CD1c-positive myeloid dendritic cell (primary cell): ENCODE data around the gene GAN.
A peak's percentile ranks its signal among the peaks of the same experiment; 100 is the strongest.

Source experiments
- DNase-seq: peaks from one replicate; pipeline ENCODE4 v3.0.0-alpha.2; 2016; ENCODE audit errors: extremely low spot score

Gene GAN

DNA sequence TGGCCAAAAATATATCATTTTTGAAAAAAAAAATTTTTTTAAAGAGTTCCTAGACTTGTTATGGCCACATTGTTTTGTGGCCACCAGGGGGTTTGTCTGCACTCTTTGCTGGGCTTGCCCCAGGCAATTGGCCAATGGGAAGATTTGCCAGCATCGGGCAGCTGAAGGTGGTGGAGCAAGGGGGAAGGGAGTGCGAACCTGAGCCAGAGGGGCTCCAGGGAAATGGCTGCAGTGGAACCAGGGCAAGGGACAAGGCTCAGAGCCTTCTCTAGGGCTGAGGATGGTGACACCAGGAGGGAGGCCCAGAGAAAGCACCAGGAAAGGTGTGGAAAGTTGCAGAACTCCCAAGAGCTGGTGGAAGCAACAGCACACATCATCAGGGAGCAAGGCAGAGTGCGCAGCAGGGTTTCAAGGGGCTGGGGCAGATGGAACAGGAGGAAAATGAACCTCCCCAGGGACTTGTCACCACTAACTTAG, 114.3 kb downstream of the GAN start:
- DNase-seq, result peak; percentile 53

- peak; percentile 88 for DNase-seq
Observed at GRCh38 chr16:81431554-81432353, 117.0 kb downstream of the GAN start.

DNA sequence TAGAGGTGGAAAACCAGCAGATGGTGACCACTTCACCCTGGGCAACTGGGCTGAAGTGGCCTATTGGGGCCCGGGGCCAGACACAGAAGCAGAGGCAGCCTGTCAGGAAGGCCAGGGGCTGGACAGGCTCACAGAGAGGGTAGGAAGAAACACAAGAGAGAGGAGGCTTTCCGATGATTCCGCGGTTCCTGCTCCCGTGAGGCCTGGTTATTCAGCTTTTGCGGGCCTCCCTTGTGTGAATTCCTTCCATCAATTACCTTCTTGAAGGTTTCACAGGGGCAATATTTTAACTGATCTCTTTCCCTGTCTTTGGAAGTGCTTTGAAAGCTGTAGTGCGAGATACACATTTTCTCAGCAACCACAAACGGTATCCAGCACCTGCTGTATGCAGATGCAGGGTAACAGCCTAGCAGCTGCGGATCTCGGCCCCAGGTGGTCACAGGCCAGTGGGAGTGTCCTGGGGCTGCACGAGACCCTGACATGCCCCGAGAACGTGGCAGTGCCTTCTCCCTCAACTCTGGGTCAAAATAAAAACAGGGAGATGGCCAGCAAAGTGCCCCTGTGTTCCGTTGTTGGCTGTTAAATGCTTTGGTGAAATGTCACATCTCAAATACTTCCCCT, 118.3 kb downstream of the GAN start:
- DNase-seq, result no peak

DNA sequence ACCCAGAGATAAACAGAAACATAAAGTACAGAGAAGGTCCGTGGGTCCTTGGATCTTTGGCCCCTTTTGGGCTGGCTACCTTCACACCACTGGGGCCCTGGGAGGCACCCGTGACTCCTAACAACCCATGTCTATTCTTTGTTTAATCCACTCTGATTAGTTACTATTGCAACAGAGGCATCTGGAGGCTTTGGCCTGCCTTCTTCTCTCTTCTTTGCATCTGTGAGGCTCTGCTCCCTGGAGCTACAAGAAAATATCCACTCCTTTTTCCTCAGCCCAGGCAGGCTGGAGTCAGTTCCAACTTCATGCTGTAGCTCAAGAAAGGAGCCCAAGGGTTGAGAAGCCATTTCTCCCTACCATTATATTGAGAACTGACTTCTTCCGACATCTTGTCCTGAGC, 120.3 kb downstream of the GAN start:
- DNase-seq, result no peak

DNA sequence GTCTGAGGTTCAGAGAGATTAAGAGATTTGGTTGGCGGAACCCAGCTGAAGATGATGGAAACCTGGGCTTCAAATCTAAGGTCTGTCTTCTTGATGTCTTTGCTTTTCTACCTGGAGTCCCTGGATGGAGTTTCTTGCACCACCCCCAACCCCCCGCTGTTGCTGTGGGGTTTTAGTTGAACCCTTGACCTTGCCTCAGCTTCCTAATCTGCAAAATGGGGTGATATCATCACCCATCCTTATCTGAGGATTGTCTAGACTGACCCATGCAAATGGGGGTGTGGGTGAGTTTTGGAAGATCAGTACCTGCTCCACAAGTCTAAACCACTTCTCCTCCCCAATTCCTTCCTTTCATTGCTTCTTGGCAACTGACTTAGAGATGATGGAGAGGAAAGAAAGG, 120.8 kb downstream of the GAN start:
- DNase-seq, result no peak

GRCh38 chr16:81436386-81436785, 121.6 kb downstream of the GAN start:
- no peak for DNase-seq

DNA sequence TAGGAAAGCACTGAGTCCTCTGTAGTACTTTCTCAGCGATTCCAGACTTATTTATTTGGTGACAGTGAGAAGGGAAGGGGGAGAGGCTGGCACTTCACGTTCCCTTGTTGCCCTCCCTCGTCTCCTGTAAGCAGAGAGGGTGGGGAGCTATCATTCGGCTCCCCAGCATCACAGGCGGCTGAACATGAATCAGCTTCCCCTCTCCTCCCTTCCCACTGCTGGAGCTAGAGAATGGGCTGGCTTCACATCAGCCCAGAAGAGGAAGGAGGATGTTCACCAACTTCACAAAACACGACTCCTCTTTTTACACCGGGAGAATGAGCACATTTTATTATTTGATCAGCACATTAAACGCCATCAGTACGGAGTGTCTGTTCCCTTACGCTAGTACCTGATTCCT, 123.1 kb downstream of the GAN start:
- peak; percentile 79 for DNase-seq
